Stimulated activated CD4-positive, alpha-beta T cell treated with anti-CD3 and anti-CD28 coated beads, Interleukin-4, amount 100 ng/mL, for 48 hours (primary cell): Measurements from ENCODE around the gene PKD1.
"Not testable (repeated sequence)": the region's sequence is repeated elsewhere in the genome, so short reads cannot be mapped to it uniquely, and the experiment has no call there.

Source experiments
- DNase-seq, 2 donors: peaks; one replicate each; pipeline ENCODE4 v3.0.0-alpha.2; 2020; ENCODE audit warnings: low read depth in 2 of 2

PKD1 gene

DNA sequence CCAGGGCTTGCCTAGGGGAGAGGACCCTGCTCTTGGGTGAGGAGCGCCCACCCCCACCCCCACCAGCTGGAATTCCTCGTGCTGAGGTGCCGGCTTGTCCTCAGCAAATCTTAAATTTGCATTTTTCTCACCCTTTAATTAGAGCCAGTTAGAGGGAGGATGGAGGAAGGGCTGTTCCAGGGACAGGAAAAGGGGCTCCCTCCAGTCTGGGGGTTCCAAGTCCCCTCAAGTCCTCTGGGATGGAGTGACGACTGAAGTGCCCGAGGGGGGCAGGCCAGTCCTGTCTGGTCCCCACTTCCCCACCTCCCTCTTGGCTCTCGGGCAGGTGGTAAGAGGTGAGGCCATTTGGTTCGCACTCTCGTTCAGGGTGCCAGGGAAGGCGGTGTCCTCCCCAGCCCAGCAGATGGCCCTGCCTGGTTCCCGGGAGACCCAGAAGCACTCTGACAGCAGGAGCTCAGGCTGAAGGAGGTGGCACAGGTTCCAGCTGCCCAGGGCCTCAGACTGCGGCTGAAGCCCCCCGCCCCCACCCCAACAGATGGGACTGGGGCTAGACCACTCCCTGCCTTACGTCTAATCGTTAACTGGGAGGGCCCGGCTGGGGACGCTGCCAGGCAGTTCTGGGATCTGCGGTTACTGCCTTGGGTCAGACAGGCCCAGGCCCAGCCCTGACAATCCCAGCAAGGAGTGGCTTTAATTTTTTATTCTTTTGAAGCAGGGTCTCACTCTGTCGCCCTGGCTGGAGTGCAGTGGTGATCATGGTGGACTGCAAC is 14.9 kb upstream of the PKD1 start:
- no peak for DNase-seq

DNA sequence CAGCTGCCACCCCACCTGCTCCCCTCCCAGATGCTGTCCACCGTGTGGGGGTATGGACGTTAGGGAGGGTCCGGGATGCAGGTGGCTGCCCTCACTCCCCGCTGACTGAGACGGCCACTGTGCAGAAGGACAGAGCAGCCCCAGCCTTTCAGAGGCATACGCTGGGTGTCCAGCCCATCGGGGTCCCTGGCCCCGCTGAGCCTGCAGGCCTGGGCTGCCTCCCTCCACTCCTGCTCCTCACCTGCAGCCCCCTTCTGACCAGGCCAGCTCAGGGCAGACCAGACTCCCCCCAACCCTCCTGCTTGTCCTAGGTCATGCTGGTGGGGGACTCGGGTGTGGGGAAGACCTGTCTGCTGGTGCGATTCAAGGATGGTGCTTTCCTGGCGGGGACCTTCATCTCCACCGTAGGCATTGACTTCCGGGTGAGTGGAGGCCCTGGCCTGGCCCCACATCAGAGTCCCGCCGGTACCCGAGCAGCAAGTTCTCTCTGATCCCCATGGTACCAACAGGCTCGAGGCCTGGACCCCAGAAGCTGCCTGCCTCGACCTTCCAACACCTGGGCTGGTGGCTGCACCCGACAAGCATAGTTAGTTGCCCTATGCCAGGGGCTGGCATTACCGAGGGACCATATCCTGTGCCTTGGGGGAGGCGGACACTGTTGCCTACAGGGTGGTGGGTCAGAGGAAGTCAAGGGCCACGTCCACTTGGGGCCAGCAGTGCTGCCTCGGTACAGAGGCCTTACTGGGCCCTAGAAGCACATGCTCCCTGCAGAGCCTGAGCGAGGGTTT is 14.1 kb upstream of the PKD1 start:
- DNase-seq, result no peak

DNA sequence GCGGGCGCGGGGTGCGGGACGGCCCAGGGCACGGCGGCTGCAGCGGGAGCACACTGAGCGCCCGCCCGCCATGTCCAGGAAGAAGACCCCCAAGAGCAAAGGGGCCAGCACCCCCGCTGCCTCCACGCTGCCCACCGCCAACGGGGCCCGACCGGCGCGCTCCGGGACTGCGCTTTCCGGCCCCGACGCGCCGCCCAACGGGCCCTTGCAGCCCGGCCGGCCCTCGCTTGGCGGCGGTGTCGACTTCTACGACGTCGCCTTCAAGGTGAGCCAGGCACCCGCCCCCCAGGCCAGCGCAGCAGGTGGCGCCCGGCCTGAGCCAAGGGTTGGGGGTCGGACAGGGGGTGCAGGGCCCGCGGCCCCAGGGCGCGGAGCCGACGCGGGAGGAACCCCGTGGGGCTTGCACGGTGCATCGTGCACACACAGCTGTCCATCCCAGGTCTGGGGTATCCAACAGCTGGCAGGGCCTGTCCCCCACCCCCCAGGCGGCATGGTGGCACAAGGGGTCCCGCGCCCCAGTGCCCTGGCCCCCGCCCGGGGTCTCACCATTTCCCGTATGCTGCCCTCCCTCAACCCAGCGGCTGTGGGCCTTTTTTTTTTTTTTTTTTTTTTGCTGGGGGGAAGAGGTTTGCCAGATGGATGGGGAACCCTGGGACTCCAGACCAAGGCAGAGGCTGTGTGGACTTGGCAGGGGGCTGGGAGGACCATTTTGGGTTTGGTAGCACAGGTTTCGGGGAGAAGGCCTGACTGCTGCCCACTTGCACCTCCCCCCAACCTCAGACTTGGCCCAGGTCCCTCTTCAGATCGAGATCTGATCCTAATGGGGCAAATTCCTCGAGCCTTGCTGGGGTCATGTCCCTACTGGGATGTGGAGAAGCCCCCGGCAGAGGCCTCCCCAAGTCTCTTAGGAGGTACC is 13.3 kb upstream of the PKD1 start:
- DNase-seq, result no peak

DNA sequence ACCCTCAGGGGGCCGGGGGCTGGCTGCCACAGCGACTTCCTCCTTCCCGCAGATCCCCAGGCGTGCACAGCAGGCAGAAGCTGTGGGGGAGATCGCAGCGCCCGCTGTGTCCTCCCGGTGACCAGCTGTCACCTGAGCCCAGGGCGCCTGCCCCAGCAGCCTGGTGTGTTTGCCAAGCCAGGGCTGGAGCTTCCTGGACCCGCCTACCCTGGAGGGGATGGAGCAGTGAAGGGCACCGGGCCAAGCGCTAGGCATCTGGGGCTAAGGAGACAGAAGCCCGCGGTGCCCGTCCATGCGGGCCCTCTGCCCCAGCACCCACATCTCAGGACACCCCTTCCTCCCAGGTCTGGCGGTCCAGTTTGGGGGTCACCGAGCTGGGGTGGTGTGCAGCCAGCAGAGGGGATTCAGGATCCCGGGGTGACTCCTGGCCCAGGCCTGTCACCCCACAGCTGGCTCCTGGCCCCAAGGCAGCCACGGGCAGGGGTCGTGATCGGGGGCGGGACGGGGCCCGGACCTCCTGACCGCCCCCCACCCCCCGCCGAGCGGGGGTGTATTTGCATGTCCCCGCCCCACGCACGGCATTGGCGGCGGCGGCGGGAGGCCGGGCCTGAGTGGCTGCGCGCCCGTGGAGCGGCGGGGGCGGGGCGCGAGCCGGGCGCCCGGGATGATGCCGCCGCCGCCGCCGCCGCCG is 12.4 kb upstream of the PKD1 start, which contains the start of gene RAB26:
Gene RAB26 (plus strand): TSS at position 645 of the 691 bp plus-strand sequence. CDS start 159 bp downstream, outside the sequence.
- DNase-seq, result no peak

- no peak for DNase-seq
Measured at GRCh38 chr16:2147378-2147777, 11.7 kb upstream of the PKD1 start.

DNA sequence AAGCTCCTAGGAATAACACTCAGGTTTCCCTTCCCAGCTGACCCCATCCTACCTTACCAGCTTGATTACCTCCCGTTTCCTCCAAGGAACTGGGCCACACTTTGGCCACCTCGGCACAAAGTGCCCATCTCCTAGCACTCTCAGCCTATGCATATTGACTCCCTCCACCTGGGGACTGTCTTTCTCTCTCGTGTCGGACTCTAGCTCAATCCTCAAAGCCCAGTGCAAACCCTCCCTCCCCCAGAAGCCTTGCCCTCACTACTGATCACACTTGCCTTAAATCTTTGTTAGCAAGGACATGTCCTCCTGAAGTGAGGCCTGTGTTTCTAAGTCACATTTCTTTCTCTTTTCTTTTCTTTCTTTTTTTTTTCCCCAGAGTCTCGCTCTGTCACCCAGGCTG is 10.1 kb upstream of the PKD1 start:
- DNase-seq, result no peak

DNA sequence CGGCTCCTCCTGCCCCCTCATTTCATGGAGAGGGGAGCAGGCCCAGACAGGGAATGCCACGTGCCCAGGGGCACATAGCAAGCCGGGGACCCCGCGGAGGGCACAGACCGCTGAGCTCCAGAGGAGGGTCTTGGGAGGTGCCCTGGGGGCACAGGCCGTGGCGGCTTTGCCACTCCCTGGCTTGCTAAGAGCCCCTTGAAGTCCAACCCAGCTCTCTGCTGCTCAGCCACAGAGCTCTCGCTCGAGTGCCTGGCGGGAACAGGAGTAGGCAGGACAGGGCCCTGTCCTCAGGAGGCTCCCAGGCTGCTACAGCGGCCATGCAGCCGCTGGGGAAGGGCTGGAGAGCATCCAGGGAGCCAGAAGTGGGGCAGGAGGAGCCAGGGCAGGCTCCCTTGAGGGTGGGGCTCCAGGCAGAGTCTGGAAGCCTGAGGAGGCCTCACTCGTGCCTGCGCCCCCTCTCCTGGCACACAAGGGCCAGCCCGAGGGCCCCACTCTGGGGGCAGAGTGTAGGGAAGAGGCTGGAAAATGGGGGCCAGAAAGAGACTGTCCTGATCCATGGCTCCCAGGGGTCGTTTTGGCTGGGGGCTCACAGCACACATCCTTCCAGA is 8.3 kb upstream of the PKD1 start:
- DNase-seq, result no peak

DNA sequence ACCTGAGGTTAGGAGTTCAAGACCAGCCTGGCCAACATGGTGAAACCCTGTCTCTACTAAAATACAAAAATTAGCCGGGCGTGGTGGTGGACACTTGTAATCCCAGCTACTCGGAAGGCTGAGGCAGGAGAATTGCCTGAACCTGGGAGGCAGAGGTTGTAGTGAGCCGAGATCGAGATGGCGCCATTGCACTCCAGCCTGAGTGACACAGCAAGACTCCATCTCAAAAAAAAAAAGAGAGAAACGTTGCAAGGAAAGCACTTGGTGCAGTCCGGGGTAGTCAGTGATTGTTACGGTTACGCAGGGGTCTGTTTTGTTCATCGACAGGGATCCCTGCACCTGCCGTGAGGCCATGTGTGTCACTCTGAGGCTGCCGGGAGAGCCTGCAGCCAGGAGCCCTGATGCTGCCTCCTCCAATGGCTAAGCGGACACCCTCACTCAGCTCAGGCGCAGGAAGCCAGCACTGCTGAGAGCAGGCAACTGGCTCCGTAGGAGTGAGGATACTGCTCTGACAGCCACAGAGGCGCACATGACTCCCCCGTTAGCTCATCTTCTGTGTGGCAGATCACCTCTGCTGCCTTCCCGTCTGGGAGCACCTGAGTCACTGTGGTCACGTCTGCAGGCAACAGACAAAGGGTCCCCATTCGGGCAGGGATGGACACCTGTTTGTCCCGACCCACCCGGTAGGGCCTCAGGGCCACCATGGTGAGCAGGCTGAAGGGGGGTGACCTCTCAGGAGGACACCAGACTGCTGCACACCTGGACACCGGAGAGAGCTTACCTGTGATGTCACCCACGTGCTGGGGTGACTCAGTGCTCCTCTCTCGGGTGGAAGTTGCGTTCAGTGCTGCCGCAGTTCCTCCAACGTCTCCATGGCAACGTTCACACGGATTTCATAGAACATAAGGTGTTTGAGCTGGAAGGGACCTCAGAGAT is 7.5 kb upstream of the PKD1 start:
- DNase-seq, result no peak

GRCh38 chr16:2135071-2135470 is 627 bp downstream of the PKD1 start:
- DNase-seq, result not testable (repeated sequence)

GRCh38 chr16:2133797-2134196 is 1.9 kb downstream of the PKD1 start:
- not testable (repeated sequence) for DNase-seq

- DNase-seq, result not testable (repeated sequence)
Measured at GRCh38 chr16:2129890-2130447, 5.7 kb downstream of the PKD1 start.

DNA sequence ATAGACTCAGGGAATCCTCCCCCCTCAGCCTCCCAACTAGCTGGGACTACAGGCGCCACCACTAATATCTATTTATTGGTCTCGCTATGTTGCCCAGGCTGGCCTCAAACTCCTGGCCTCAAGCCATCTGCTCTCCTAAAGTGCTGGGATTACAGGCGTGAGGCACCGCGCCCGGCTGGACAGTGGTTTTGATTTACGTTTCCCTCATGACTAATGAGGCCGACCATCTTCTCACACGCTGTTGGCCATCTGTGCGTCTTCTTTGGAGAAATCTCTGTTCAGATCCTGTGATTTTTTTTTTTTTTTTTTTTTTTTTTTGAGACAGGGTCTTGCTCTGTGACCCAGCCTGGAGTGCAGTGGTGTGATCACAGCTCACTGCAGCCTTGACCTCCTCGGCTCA is 6.4 kb downstream of the PKD1 start:
- not testable (repeated sequence) for DNase-seq

DNA sequence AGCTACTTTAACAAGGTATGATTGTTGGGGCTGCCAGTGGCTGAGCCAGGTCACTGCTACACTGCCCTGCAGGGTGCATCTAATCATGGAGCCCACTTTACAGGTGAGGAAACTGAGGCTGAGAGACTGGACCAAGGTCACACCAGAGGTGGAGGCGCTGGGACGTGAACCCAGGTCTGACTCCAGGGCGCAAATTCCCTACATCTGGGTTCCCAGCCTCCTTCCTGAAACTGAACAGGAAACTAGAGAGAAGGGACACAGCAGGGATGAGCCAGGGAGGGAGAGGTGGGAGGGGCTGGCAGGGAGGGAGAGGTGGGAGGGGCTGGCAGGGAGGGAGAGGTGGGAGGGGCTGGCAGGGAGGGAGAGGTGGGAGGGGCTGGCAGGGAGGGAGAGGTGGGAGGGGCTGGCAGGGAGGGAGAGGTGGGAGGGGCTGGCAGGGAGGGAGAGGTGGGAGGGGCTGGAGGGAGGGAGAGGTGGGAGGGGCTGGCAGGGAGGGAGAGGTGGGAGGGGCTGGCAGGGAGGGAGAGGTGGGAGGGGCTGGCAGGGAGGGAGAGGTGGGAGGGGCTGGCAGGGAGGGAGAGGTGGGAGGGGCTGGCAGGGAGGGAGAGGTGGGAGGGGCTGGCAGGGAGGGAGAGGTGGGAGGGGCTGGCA is 7.9 kb downstream of the PKD1 start:
- not testable (repeated sequence) for DNase-seq

DNA sequence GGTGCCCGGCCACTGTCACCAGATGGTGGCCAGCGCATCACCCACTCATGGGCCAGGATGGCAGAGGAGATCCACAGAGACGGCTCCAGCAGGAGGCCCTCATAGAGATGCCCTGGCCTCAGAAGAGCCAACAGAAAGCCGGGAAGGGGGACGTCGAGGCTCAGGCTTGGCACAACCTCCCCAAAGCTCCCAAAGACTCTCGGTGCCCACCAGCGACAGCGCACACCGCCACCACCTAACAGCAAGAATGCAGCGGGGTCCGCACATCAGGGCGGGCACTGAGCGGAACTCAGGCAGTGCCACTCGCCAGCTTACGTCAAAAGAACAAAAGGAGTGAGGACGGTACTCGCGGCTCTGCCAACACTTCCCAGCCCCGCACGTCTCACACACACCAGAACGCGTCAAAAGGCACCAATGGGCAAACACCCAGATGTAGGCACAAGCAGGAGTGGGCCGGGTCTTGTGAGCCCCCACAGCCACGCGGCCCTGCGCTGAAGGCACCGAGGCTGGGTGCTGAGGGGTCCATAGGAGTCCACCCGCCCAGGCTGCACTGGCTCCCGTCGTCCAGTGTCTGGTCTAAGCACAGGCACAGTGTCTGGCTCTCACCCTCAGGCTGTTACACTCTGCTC is 8.7 kb downstream of the PKD1 start:
- not testable (repeated sequence) for DNase-seq

- DNase-seq, result not testable (repeated sequence)
Measured at GRCh38 chr16:2126161-2126743, 9.4 kb downstream of the PKD1 start.

DNA sequence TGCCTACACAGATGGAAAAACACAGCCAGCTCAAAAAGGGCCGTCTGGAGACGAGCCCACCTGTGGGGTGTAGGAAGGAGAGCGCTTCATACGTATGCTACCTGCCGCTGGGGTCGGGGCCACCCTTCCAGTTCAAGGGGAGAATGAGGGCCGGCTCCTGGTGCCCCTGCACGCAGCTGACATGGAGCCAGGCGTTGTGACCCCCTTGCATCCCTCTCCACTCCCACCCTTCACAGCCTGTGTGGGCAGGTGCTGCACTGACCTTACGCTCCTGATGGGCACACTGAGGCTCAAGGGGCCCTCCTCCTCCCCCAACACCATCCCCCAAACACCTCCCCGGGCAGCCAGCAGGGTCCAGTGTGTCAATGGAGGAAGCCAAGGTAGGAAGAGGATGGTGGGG is 10.1 kb downstream of the PKD1 start:
- not testable (repeated sequence) for DNase-seq

DNA sequence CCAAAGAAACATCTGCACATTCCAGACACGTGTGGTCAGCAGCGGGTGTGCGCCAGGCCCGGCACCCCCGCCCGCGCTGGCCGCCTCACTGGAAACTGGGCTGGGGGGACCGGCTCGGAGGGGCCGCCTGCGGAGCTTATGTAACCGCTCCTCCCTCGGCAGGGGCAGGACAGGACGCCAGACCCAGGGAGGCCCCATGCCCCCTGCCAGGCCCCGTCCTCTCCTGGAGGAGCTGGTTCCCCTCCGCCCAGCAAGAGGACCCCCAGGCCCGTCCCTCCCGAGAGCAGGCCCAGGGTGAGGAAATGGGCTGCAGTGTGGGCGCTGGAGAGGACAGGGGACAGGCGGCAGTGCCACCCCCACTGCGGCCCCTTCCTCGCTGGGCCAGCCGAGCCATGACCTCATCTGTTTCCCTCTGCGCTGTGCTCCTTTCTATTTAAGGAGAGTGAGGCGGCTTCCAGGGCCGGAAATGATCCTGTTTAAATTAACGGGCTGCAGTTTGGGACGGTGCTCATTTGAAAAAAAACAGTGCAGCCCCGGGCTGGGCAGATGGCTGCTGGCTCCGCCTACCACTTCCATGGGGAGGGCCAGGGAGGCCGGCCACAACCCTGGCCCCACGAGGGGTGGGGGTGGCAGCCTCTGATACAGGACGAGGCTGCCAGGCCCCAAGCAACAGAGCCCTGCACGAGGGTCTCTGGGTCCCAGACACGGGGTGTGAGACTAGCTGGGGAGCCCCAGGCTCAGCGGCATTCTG is 10.8 kb downstream of the PKD1 start:
- DNase-seq, result not testable (repeated sequence)
